Astrocyte (in vitro differentiated cells and primary cell): ENCODE measurements around the gene SHISAL1. TPM values are rescaled to one million over a fixed set of nuclear protein-coding genes. Genes with fewer than 3 reads are reported as not detected.

Source experiments
- DNase-seq: peaks from one replicate; pipeline ENCODE4 v3.0.0-alpha.2; 2010; ENCODE audit warnings: low read depth
- FAIRE-seq: peaks from 2 replicates; lab custom pipeline; 2011; peaks lifted over from hg19 to GRCh38; lab: Jason Lieb, UNC
- H2AFZ ChIP-seq: 2 replicates; pipeline ENCODE4 v1.6.0; 2012; ENCODE audit warnings: low read depth, low read length, inconsistent platforms
- H3K27ac ChIP-seq: 2 replicates; pipeline ENCODE4 v1.5.1; 2011; ENCODE audit warnings: low read depth, low read length, inconsistent platforms
- H3K27me3 ChIP-seq: 2 replicates; pipeline ENCODE4 v1.6.0; 2011; ENCODE audit warnings: low read length, inconsistent platforms; ENCODE audit not compliant: insufficient read depth
- H3K36me3 ChIP-seq: 2 replicates; pipeline ENCODE4 v1.5.1; 2011; ENCODE audit warnings: low read length, inconsistent platforms; ENCODE audit not compliant: insufficient read depth
- H3K4me1 ChIP-seq: 2 replicates; pipeline ENCODE4 v1.5.1; 2011; ENCODE audit warnings: low read length, inconsistent platforms; ENCODE audit not compliant: insufficient read depth
- H3K4me2 ChIP-seq: 2 replicates; pipeline ENCODE4 v1.6.0; 2012; ENCODE audit warnings: low read length, inconsistent platforms
- H3K4me3 ChIP-seq: 2 replicates; pipeline ENCODE4 v1.5.1; 2011; ENCODE audit warnings: low read depth, mild to moderate bottlenecking, low read length, inconsistent platforms; ENCODE audit not compliant: insufficient read depth
- H3K79me2 ChIP-seq: 2 replicates; pipeline ENCODE4 v1.6.0; 2012; ENCODE audit warnings: mild to moderate bottlenecking, low read length, inconsistent platforms; ENCODE audit not compliant: insufficient read depth
- H3K9ac ChIP-seq: 2 replicates; pipeline ENCODE4 v1.6.0; 2012; ENCODE audit warnings: mild to moderate bottlenecking, low read length, inconsistent platforms
- H3K9me3 ChIP-seq: 2 replicates; pipeline ENCODE4 v1.5.1; 2012; ENCODE audit warnings: low read depth, mild to moderate bottlenecking, low read length, inconsistent platforms; ENCODE audit not compliant: insufficient read depth
- H4K20me1 ChIP-seq: 2 replicates; pipeline ENCODE4 v1.6.0; 2012; ENCODE audit warnings: low read length, inconsistent platforms; ENCODE audit not compliant: insufficient read depth
- H3K27ac Mint-ChIP-seq: one replicate; pipeline ENCODE4 v1.8.0; 2021; ENCODE audit warnings: mild to moderate bottlenecking, mixed read lengths; ENCODE audit not compliant: unreplicated experiment
- H3K27me3 Mint-ChIP-seq: one replicate; pipeline ENCODE4 v1.8.0; 2021; ENCODE audit warnings: low read depth, mixed read lengths; ENCODE audit not compliant: unreplicated experiment
- H3K36me3 Mint-ChIP-seq: one replicate; pipeline ENCODE4 v1.8.0; 2021; ENCODE audit warnings: low read depth, mixed read lengths; ENCODE audit not compliant: unreplicated experiment
- H3K4me1 Mint-ChIP-seq: one replicate; pipeline ENCODE4 v1.8.0; 2021; ENCODE audit warnings: low read depth, mixed read lengths; ENCODE audit not compliant: unreplicated experiment
- H3K4me3 Mint-ChIP-seq: one replicate; pipeline ENCODE4 v1.8.0; 2021; ENCODE audit warnings: mild to moderate bottlenecking, moderate library complexity, mixed read lengths; ENCODE audit not compliant: unreplicated experiment
- H3K9me3 Mint-ChIP-seq: one replicate; pipeline ENCODE4 v1.8.0; 2021; ENCODE audit warnings: mild to moderate bottlenecking, mixed read lengths; ENCODE audit not compliant: unreplicated experiment
- CTCF ChIP-seq: IDR thresholded peaks from 2 replicates; pipeline ENCODE4 v1.5.1; 2011; ENCODE audit warnings: low read depth, mild to moderate bottlenecking, inconsistent platforms, low read length, moderate library complexity; ENCODE audit not compliant: insufficient read depth
- EZH2 ChIP-seq: IDR thresholded peaks from 2 replicates; pipeline ENCODE4 v1.6.1; 2012; ENCODE audit warnings: mild to moderate bottlenecking, low read length, inconsistent platforms; ENCODE audit not compliant: insufficient read depth
- total RNA-seq: library from RNA; stranded (reverse); gene quantifications from 2 replicates; pipeline ENCODE4 v1.2.1, GENCODE V29; 2021

Gene SHISAL1
- total RNA-seq, 1 donor from 2014 or later = 0.36 TPM

DNA sequence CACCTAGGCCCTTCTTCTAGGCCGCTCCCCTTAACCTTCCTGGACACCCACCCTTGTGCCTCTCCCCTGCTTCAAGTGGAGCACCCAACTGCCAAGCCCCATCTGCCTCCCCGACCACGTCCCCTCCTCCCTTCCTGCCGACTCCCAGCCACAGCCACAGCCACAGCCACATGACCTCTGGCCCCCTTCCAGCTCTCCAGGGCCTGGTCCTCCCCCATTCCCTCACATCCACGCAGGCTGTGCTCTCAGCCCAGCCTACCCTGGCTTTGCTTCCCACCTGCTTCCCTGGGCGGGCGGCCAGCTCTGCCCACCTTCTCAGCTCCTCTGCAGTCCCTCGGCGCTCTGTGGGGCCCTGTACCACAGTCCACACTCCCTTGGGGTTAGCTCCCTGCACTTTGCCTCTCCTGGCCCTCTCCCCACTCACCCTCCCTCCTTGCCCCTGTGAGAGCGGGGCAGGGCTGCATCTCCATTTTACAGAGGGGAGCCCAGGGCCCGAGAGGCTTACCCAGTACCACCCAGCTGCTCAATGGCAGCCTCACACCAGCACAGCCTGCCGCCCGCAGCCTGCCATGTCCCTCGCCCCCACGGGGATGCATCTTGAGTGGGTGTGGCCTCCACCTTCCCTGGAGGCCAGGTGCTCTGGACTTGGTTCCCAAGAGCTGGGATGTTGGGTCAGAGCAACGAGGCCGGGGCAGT lies 111.7 kb downstream of the SHISAL1 start:
- H3K4me2 ChIP-seq = no peak overlapping the region
- H3K9ac ChIP-seq = no peak overlapping the region
- H4K20me1 ChIP-seq = no peaks in the 10 kb centered on the region
- H3K4me1 ChIP-seq = peaks cover 6% of the 10 kb centered on the region
- DNase-seq (no peak), FAIRE-seq (no peak)
- no peaks in the 10 kb centered on the region for H3K36me3 ChIP-seq
- no peak overlapping the region for H3K27ac ChIP-seq
- H3K27me3 ChIP-seq = peaks cover 4% of the 10 kb centered on the region
- H3K4me1 Mint-ChIP-seq = peaks cover 17% of the 10 kb centered on the region
- TF ChIP-seq EZH2 (no peak), CTCF (no peak)
- H3K27me3 Mint-ChIP-seq = peaks cover 34% of the 10 kb centered on the region
- H3K79me2 ChIP-seq = no peaks in the 10 kb centered on the region
- no peak overlapping the region for H3K4me3 Mint-ChIP-seq
- H3K36me3 Mint-ChIP-seq = no peaks in the 10 kb centered on the region
- no peaks in the 10 kb centered on the region for H3K9me3 Mint-ChIP-seq
- H3K4me3 ChIP-seq = no peak overlapping the region
- H2AFZ ChIP-seq = no peak overlapping the region
- no peaks in the 10 kb centered on the region for H3K9me3 ChIP-seq
- no peak overlapping the region for H3K27ac Mint-ChIP-seq

DNA sequence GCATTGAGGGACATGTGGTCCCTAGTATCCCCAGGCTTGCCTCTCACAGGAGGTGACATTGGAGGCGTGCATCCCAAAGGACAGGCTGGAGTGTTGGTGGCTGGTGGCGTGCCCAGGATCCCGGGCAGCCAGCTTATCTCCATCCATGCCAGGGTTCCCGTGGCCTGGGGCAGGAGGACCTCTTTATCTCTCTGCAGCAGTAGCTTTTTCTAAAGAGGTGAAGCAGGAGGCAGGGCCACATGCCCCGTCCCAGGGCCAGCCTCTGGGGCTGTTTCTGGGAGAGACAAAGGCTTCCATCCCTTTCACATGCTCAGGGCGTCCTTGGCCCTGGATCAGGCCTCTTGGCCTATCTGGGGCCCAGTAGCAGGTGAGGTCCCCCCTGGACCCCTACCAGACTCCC lies 112.3 kb downstream of the SHISAL1 start:
- H4K20me1 ChIP-seq = no peaks in the 10 kb centered on the region
- H3K9me3 ChIP-seq = no peaks in the 10 kb centered on the region
- Mint-ChIP-seq H3K36me3 (no peaks in the 10 kb centered on the region), H3K27ac (no peak overlapping the region), H3K27me3 (peaks cover 36% of the 10 kb centered on the region), H3K4me1 (peaks cover 17% of the 10 kb centered on the region), H3K4me3 (no peak overlapping the region), H3K9me3 (no peaks in the 10 kb centered on the region)
- H3K4me2 ChIP-seq = no peak overlapping the region
- H2AFZ ChIP-seq = no peak overlapping the region
- H3K79me2 ChIP-seq = no peaks in the 10 kb centered on the region
- no peak overlapping the region for H3K4me3 ChIP-seq
- no peak for DNase-seq
- H3K27ac ChIP-seq = no peak overlapping the region
- H3K9ac ChIP-seq = no peak overlapping the region
- no peak for TF ChIP-seq EZH2
- TF ChIP-seq CTCF = no peak
- FAIRE-seq = no peak
- H3K4me1 ChIP-seq = peaks cover 6% of the 10 kb centered on the region
- H3K36me3 ChIP-seq = no peaks in the 10 kb centered on the region
- peaks cover 6% of the 10 kb centered on the region for H3K27me3 ChIP-seq

- no peaks in the 10 kb centered on the region for H3K79me2 ChIP-seq
- TF ChIP-seq EZH2 (no peak), CTCF (no peak)
- H3K27me3 Mint-ChIP-seq = peaks cover 38% of the 10 kb centered on the region
- no peak overlapping the region for H3K9ac ChIP-seq
- no peak for DNase-seq
- no peak overlapping the region for H3K27ac ChIP-seq
- no peaks in the 10 kb centered on the region for H4K20me1 ChIP-seq
- no peak overlapping the region for H3K4me2 ChIP-seq
- H3K9me3 ChIP-seq = no peaks in the 10 kb centered on the region
- no peaks in the 10 kb centered on the region for H3K9me3 Mint-ChIP-seq
- no peak overlapping the region for H2AFZ ChIP-seq
- H3K36me3 Mint-ChIP-seq = no peaks in the 10 kb centered on the region
- peaks cover 17% of the 10 kb centered on the region for H3K4me1 Mint-ChIP-seq
- peaks cover 6% of the 10 kb centered on the region for H3K4me1 ChIP-seq
- FAIRE-seq = no peak
- no peak overlapping the region for H3K27ac Mint-ChIP-seq
- no peaks in the 10 kb centered on the region for H3K36me3 ChIP-seq
- H3K4me3 ChIP-seq = no peak overlapping the region
- H3K27me3 ChIP-seq = peaks cover 10% of the 10 kb centered on the region
- no peak overlapping the region for H3K4me3 Mint-ChIP-seq
These were observed 112.9 kb downstream of the SHISAL1 start for GRCh38 chr22:44199866-44200265.
